Measurements from ENCODE around the gene NIPSNAP2. TPM values are rescaled to one million over a fixed set of nuclear protein-coding genes. Genes with fewer than 3 reads are reported as not detected.
A peak's percentile ranks its signal among the peaks of the same experiment; 100 is the strongest.
"Not testable (repeated sequence)": the region's sequence is repeated elsewhere in the genome, so short reads cannot be mapped to it uniquely, and the experiment has no call there.

Gene NIPSNAP2
- 10 to 100 TPM; 55.5 to 57.0 TPM for total RNA-seq

DNA sequence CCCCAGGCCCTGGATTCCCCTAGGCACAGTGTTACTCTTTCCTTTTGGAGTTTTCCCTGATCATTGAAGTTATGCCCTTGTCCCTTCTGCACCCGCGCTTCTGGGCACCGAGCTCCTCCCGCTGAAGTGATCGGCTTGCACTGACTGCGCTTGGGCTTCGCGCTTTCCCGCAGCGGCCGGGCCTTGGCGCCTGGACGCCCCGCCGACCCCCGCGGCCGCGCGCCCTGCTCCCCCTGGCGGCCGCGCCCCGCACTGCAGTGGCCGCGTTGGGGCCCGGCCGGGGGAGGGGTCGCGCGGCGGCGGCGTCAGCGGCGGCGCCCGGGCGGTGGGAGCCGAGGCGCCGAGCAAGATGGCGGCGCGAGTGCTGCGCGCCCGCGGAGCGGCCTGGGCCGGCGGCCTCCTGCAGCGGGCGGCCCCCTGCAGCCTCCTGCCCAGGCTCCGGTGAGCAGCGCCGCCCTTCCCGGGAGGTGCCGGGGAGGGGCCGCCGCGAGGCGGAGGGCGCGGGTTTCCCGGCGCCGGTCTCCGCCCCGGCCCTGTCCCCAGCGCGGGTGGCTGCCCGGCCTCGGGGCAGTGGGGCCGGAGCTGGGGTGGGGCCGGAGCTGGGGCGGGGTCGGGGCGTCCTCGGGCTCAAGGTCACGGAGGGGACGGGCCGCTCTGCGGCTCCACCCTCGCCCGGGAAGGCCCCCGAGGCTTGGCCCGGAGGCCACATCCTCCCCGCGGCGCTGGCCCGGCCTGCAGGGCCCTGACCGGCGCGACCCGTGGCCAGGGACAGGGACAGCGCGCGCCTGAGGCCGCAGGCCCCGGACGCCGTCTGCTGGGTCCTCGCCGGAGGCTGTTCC lies at the start of gene NIPSNAP2:
NIPSNAP2 (plus strand) TSS at position 325 of the 839 bp plus-strand sequence; CDS start at position 350, 25 bp downstream.
- Mint-ChIP-seq H3K4me1 (ENCODE audit: low read depth) (peaks cover 18% of the 10 kb centered on the region), H3K36me3 (ENCODE audit: insufficient read depth in 2 of 2) (peaks cover 0 to 4% of the 10 kb centered on the region in 2 donors), H3K27ac (peak within 1 kb of the TSS; percentile 93), H3K27me3 (ENCODE audit: low read depth) (no peaks in the 10 kb centered on the region), H3K9me3 (no peaks in the 10 kb centered on the region), H3K4me3 (peak within 1 kb of the TSS; percentile 87 to 95)
- ATAC-seq (replicated peaks in 1 of 2) (peak; percentile 87 to 91), DNase-seq (peak; percentile 71 to 87)

DNA sequence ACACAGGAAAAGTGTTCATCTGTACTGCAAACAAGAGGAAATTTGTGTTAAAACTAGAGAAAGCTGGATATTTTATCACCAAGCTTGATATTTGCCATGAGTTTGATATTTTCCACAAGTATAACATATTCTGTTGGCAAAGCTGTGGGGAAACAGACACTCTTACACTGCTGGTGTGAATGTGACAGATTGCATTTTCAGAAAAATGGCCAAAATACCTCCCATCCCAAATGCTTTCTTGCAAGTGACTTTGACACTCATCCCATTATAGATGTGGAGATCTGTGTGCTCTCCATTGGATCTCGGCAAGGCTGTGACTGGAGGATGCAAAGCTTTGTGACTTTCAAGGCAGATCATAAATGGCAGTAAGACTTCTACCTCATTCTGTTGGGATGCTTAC lies 46.6 kb upstream of the NIPSNAP2 start:
- Mint-ChIP-seq H3K9me3 (no peaks in the 10 kb centered on the region), H3K4me1 (ENCODE audit: low read depth) (peaks cover 3% of the 10 kb centered on the region), H3K4me3 (no peak overlapping the region), H3K27ac (no peak overlapping the region), H3K27me3 (ENCODE audit: low read depth) (no peaks in the 10 kb centered on the region), H3K36me3 (ENCODE audit: insufficient read depth in 2 of 2) (no peaks in the 10 kb centered on the region)
- no peak for DNase-seq
- no peak for ATAC-seq (replicated peaks in 1 of 2)

DNA sequence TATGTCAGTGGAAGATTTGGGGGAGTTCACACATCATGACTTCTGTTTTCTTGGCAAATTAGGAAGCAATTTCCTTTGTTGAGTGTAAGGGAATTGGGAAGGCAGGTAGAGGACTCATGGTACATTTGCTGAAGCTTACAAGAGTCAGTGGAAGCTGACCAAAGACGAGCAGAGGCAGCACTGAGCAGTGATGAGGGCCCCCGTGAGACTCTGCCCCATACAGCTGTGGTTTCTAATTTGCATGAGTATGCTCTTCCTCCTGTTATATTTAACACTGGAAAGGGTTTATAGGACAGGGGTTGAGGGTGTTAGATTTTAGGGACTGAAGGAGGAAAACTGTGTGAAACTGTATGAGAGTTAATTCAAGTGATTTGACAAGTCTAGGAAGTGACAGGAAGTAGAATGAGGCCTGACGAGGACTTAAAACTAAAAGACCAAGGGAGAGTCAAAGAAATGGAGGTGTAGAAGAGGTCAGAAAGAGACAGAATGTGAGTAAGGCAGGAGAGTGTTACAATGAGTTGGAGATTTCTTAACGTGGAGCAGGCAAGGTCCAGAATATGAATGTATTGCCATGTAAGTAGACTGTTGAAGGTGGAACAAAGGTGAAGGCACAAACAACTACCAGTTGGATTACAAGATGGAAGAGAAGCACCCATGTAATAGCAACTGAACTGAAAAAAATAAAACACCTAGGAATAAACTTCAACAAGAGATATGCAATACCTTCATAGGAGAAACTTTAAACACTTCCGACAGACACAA lies 36.2 kb upstream of the NIPSNAP2 start:
- no peaks in the 10 kb centered on the region for H3K4me1 Mint-ChIP-seq (ENCODE audit: low read depth)
- ATAC-seq (replicated peaks in 1 of 2), result no peak

DNA sequence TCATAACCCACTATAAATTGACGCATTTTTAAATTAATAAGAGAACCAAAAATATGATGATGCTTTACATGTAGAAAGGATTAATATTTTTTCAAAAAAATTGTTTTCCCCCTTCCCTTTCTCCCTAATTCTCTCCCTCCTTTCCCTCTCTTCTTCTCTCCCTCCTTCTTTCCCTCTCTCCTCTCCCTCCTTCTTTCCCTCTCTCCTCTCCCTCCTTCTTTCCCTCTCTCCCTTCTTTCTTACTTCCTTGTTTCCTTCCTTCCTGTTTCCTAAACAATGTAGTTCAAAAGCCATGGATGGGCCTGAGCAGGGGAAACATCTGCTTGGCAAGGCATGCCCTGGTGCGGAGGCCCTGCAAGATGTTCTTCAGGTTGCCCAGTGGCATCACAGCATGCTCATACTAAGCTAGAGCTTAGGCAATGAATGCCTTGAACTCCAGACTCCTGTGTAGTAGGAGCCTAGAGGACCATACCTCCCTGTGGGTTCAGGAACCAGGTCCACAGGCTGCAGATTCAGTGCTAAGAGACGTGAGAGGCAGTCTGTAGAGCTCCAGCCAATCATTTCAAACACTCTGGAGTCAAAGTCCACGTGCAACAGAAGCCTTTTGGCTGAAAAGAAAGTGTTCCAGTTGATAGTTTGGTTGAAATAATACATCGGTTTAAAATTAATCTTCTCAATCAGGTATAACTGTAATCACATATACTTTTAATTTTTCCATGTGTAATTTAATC lies 32.8 kb upstream of the NIPSNAP2 start:
- DNase-seq (no peak), ATAC-seq (replicated peaks in 1 of 2) (no peak)
- no peaks in the 10 kb centered on the region for H3K27me3 Mint-ChIP-seq (ENCODE audit: low read depth)
- H3K9me3 Mint-ChIP-seq, result peaks cover 3 to 9% of the 10 kb centered on the region in 2 donors
- H3K36me3 Mint-ChIP-seq (ENCODE audit: insufficient read depth in 2 of 2), result peaks cover 3 to 4% of the 10 kb centered on the region in 2 donors
- no peaks in the 10 kb centered on the region for H3K4me1 Mint-ChIP-seq (ENCODE audit: low read depth)
- no peak overlapping the region for H3K27ac Mint-ChIP-seq
- no peak overlapping the region for H3K4me3 Mint-ChIP-seq

More for the DNA sequence above, 36.2 kb upstream of the NIPSNAP2 start:
- H3K36me3 Mint-ChIP-seq (ENCODE audit: insufficient read depth in 2 of 2), result peaks cover 2 to 3% of the 10 kb centered on the region in 2 donors
- no peak overlapping the region for H3K27ac Mint-ChIP-seq
- no peaks in the 10 kb centered on the region for H3K27me3 Mint-ChIP-seq (ENCODE audit: low read depth)
- H3K4me3 Mint-ChIP-seq, result no peak overlapping the region
- H3K9me3 Mint-ChIP-seq, result peaks cover 2 to 8% of the 10 kb centered on the region in 2 donors
- no peak for DNase-seq

DNA sequence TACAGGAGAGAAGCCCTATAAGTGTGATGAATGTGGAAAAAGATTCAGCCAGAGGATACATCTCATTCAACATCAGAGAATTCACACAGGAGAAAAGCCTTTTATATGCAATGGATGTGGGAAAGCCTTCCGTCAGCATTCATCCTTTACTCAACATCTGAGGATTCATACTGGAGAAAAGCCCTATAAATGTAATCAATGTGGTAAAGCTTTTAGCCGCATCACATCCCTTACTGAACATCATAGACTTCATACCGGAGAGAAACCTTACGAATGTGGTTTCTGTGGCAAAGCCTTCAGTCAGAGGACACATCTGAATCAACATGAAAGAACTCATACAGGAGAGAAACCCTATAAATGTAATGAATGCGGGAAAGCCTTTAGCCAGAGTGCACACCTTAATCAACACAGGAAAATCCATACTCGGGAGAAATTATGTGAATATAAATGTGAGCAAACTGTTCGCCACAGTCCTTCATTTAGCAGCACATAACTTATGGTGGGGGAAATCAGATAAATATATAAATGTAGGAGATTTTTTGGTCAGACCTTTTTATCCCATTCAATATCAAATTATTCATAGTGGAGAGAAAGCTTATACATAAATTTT lies 24.8 kb upstream of the NIPSNAP2 start:
- H3K4me1 Mint-ChIP-seq (ENCODE audit: low read depth), result no peaks in the 10 kb centered on the region
- peak overlapping the region; percentile 58 for H3K27ac Mint-ChIP-seq
- no peak for DNase-seq
- peaks cover 15 to 21% of the 10 kb centered on the region in 2 donors for H3K9me3 Mint-ChIP-seq
- H3K4me3 Mint-ChIP-seq, result no peak overlapping the region
- H3K36me3 Mint-ChIP-seq (ENCODE audit: insufficient read depth in 2 of 2), result peaks cover 21 to 29% of the 10 kb centered on the region in 2 donors
- no peaks in the 10 kb centered on the region for H3K27me3 Mint-ChIP-seq (ENCODE audit: low read depth)
- ATAC-seq (replicated peaks in 1 of 2), result no peak

DNA sequence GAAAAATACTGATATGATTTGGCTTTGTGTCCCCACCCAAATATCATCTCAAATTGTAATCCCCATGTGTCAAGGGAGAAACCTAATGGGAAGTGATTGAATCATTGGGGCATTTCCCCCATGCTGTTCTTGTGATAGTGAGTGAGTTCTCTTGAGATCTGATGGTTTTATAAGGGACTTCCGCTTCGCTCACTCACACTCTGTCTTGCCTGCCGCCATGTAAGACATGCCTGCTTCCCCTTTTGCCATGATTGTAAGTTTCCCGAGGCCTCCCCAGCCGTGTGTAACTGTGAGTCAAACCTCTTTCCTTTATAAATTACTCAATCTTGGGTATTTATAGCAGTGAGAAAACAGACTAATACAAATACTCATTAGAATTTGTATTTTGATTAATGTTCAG lies 17.8 kb upstream of the NIPSNAP2 start:
- no peaks in the 10 kb centered on the region for H3K4me1 Mint-ChIP-seq (ENCODE audit: low read depth)
- peaks cover 0 to 12% of the 10 kb centered on the region in 2 donors for H3K9me3 Mint-ChIP-seq
- ATAC-seq (replicated peaks in 1 of 2) (no peak), DNase-seq (no peak)
- no peaks in the 10 kb centered on the region for H3K27me3 Mint-ChIP-seq (ENCODE audit: low read depth)
- no peak overlapping the region for H3K27ac Mint-ChIP-seq
- no peak overlapping the region for H3K4me3 Mint-ChIP-seq
- peaks cover 5 to 8% of the 10 kb centered on the region in 2 donors for H3K36me3 Mint-ChIP-seq (ENCODE audit: insufficient read depth in 2 of 2)

DNA sequence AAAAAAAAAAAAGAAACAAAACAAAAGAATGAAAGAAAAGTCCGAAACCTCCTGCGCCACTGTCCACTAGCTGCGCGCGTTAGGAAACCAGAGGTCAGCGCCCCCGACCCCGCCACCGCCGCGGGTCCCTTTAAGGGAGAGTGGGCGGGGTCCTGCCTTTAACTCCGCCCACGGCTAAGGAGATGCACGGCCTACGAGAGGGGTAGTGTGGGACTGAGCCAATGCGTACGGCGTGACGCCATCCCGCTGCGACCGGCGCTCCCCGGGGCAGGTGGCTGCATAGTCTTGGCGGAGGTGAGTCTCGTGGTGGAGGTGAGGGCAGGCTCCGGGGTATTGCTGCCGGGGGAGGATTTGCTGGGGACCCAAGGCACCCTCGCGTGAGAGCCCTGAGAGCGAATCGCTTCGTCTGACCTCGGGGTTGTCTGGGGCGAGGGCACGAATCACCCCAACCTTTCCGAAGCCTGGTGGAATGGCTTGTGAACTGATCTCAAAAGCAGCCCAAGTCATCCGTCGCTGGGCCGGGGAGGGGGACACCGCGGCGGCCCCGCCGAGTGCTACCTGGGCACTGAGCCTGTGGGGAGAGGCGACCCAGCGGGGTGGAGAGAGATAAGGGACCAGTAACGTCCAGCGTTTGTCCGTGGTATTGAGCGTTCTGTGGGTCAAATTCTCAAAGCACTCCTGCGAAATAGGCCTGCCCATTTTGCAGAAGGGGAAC lies 12.6 kb upstream of the NIPSNAP2 start, which contains the start of gene MRPS17:
MRPS17 (plus strand) TSS at position 241 of the 715 bp plus-strand sequence. CDS start 1,319 bp downstream, outside the sequence.
- DNase-seq, result peak; percentile 94
- ATAC-seq (replicated peaks in 1 of 2), result peak; percentile 100
- Mint-ChIP-seq H3K36me3 (ENCODE audit: insufficient read depth in 2 of 2) (peaks cover 2 to 16% of the 10 kb centered on the region in 2 donors), H3K9me3 (peaks cover 0 to 2% of the 10 kb centered on the region in 2 donors), H3K4me1 (ENCODE audit: low read depth) (peaks cover 22% of the 10 kb centered on the region), H3K27me3 (ENCODE audit: low read depth) (no peaks in the 10 kb centered on the region), H3K27ac (peak within 1 kb of the TSS; percentile 78), H3K4me3 (peak within 1 kb of the TSS; percentile 87 to 96)

DNA sequence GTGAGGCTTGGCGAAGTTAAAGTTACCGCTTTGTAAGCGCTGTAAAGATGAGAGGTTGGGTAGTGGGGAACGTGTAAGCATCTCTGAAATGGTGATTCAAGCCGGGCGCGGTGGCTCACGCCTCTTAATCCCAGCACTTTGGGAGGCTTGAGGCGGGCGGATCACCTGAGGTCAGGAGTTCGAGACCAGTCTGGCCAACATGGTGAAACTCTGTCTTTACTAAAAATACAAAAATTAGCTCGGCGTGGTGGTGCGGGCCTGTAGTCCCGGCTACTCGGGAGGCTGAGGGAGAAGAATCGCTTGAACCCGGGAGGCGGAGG lies 12.1 kb upstream of the NIPSNAP2 start:
- peak overlapping the region; percentile 78 for H3K27ac Mint-ChIP-seq
- H3K36me3 Mint-ChIP-seq (ENCODE audit: insufficient read depth in 2 of 2), result peaks cover 2 to 16% of the 10 kb centered on the region in 2 donors
- H3K4me3 Mint-ChIP-seq, result peak overlapping the region; percentile 87 to 96
- H3K4me1 Mint-ChIP-seq (ENCODE audit: low read depth), result peaks cover 24% of the 10 kb centered on the region
- not testable (repeated sequence) for H3K9me3 Mint-ChIP-seq; DNase-seq; H3K27me3 Mint-ChIP-seq (ENCODE audit: low read depth)
- peak in 1 of 2 donors; percentile 1 for ATAC-seq (replicated peaks in 1 of 2)

DNA sequence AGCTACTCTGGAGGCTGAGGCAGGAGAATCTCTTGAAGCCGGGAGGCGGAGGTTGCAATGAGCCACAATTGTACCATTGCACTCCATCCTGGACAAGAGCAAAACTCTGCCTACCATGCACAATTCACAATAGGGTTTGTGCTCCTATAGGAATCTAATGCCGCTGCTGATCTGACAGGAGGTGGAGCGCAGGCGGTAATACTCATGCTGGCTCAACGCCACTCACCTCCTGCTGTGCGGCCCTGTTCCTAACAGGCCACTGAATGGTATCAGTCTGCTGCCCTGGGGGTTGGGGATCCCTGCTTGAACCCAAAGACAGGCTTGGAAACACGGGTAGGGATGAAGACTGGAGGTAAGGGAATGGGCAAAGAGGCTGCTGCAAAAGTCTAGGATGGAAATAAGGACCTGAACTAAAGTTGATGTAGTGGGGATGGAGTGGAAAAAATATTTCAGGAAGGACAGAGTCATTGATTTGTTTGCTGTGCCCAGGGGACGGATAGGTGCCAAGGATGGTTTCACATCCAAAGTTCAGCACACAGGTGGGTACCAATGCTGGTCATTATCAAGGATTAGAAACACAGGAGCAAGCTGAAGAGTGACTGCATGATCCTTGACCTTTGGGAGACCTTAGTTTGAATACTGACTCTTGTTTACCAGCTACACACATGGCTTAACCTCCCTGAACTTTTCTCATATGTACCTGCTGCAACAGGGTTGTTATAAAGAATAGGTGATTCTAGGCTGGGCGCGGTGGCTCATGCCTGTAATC lies 10.5 kb upstream of the NIPSNAP2 start:
- H3K27me3 Mint-ChIP-seq (ENCODE audit: low read depth), result no peaks in the 10 kb centered on the region
- peaks cover 2 to 21% of the 10 kb centered on the region in 2 donors for H3K36me3 Mint-ChIP-seq (ENCODE audit: insufficient read depth in 2 of 2)
- no peak for ATAC-seq (replicated peaks in 1 of 2)
- no peak overlapping the region for H3K27ac Mint-ChIP-seq
- DNase-seq, result no peak
- H3K4me1 Mint-ChIP-seq (ENCODE audit: low read depth), result peaks cover 28% of the 10 kb centered on the region
- H3K9me3 Mint-ChIP-seq, result peaks cover 0 to 2% of the 10 kb centered on the region in 2 donors
- peak overlapping the region in 1 of 2 donors; percentile 96 for H3K4me3 Mint-ChIP-seq

DNA sequence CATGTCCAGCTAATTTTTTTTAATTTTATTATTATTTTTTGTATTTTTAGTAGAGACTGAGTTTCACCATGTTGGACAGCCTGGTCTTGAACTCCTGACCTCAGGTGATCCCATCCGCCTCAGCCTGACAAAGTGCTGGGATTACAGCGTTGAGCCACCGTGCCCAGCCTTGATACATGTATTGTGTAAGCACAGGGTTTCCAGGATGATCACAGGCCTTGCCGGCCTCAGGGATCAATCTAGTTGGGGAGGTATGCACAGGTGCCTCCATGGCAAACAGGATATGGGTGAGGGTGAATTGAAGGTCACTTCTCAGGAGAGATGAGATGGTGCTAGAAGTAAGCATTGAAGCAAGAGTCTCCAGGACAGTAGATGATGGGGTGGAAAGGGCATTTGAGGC lies 7.2 kb upstream of the NIPSNAP2 start:
- H3K36me3 Mint-ChIP-seq (ENCODE audit: insufficient read depth in 2 of 2), result peaks cover 0 to 19% of the 10 kb centered on the region in 2 donors
- H3K27ac Mint-ChIP-seq, result no peak overlapping the region

DNA sequence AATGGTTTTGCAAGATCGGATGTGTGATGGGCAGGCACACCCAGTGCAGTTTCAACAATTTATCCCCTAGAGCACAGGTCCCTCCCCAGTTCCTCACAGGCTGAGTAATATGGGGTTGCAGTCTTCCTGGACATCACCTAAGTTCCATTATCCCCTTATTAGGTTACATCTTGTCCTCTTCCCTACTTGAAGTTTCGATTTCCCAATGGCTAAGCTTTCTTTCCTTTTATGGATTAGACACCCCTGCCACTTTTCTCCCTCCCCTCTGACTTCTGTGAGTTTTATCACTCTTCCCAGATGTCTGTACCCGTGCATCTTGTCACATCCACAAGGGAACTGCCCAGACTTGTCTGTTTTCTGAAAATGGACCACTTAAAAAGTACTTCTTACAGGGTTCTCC lies 2.4 kb upstream of the NIPSNAP2 start:
- no peak for DNase-seq

More for the DNA sequence above, 7.2 kb upstream of the NIPSNAP2 start:
- DNase-seq (no peak), ATAC-seq (replicated peaks in 1 of 2) (no peak)
- peaks cover 27% of the 10 kb centered on the region for H3K4me1 Mint-ChIP-seq (ENCODE audit: low read depth)
- no peaks in the 10 kb centered on the region for H3K27me3 Mint-ChIP-seq (ENCODE audit: low read depth)
- no peaks in the 10 kb centered on the region for H3K9me3 Mint-ChIP-seq
- H3K4me3 Mint-ChIP-seq, result no peak overlapping the region

More for the DNA sequence above, 2.4 kb upstream of the NIPSNAP2 start:
- H3K27ac Mint-ChIP-seq, result no peak overlapping the region
- H3K27me3 Mint-ChIP-seq (ENCODE audit: low read depth), result no peaks in the 10 kb centered on the region
- peaks cover 2 to 6% of the 10 kb centered on the region in 2 donors for H3K36me3 Mint-ChIP-seq (ENCODE audit: insufficient read depth in 2 of 2)
- peaks cover 22% of the 10 kb centered on the region for H3K4me1 Mint-ChIP-seq (ENCODE audit: low read depth)
- no peak overlapping the region for H3K4me3 Mint-ChIP-seq
- no peak for ATAC-seq (replicated peaks in 1 of 2)
- no peaks in the 10 kb centered on the region for H3K9me3 Mint-ChIP-seq
